Measurements from ENCODE around the gene MCM9. TPM values are rescaled to one million over a fixed set of nuclear protein-coding genes. Genes with fewer than 3 reads are reported as not detected.

The MCM9 gene
- total and polyA plus RNA-seq, 2 of the 13 experiments (the other 11 are each of a cell fraction or from before 2014, with no cell fraction given), result 3.8 to 17.2 TPM

DNA sequence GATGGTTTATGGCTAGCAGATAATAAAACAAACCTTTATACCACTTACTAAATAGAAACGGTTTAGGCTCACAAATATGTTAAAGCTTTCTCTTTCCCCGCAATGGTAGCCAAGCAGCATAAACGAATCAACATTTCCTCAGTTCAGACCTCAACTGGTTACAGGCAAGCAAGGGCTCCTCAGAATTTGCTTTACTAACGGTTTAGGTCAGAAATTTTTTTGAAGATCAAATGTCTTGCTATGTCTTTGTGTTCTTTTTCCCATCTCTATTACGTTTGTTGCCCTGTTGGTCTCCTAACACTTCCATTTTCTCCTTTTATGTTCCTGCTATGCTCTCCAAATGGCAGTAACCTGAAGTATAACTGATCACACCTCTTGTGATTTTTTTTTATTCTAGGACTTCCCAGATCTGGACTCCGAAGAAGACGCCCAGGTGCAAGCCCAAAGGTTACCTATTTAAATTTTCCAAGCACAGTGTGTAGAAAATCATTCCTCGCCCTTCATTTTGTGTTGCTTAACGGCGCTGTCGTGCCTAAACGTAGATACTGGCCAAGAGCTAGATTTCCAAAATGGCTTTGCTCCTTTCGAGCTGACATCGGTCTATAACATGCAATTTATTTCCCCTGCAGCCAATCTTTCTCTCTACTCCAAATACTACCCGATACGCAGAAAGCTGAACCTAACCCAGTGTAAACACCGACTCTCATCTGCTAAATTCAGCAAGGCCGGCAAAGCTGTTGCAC, 41.7 kb downstream of the MCM9 start (continued):
- TF ChIP-seq ZMYM4 (CRISPR knock-in tag; IDR thresholded peaks at IDR 0.05) (no peak), ZNF766 (CRISPR knock-in tag; IDR thresholded peaks at IDR 0.05; ENCODE audit: borderline replicate concordance) (no peak), NAIF1 (CRISPR knock-in tag; IDR thresholded peaks at IDR 0.05; ENCODE audit: borderline replicate concordance) (0 out of 2 replicates have a peak, but pooled peaks have one; percentile 36), ZNF557 (CRISPR knock-in tag; IDR thresholded peaks at IDR 0.05) (no peak), CBX5 (CRISPR knock-in tag; IDR thresholded peaks at IDR 0.05; ENCODE audit: borderline replicate concordance) (no peak), SRSF9 (IDR thresholded peaks at IDR 0.05; ENCODE audit: borderline replicate concordance, insufficient read depth, low read depth, low read length, poor library complexity, severe bottlenecking) (no peak), ZNF484 (CRISPR knock-in tag; IDR thresholded peaks at IDR 0.05; ENCODE audit: borderline replicate concordance, low read depth) (no peak), ZNF274 (CRISPR knock-in tag; IDR thresholded peaks at IDR 0.05) (no peak), IRF2 (CRISPR knock-in tag; IDR thresholded peaks at IDR 0.05) (no peak), KDM5A (IDR thresholded peaks at IDR 0.05; ENCODE audit: borderline replicate concordance, low read length) (0 out of 2 replicates have a peak, but pooled peaks have one; percentile 13), KLF16 (CRISPR knock-in tag; IDR thresholded peaks at IDR 0.05) (peak in 1 of 2 experiments; percentile 10; a peak in 1 of 4 replicates), NONO (IDR thresholded peaks at IDR 0.05) (no peak), NONO (CRISPR knock-in tag; conservative IDR thresholded peaks at IDR 0.05) (peak; percentile 5; the same call in 1 of the 2 replicates), ZNF143 (CRISPR knock-in tag; IDR thresholded peaks at IDR 0.05) (no peak), ZNF550 (CRISPR knock-in tag; IDR thresholded peaks at IDR 0.05; ENCODE audit: borderline replicate concordance) (no peak)
- TF ChIP-seq, protein P1, sequence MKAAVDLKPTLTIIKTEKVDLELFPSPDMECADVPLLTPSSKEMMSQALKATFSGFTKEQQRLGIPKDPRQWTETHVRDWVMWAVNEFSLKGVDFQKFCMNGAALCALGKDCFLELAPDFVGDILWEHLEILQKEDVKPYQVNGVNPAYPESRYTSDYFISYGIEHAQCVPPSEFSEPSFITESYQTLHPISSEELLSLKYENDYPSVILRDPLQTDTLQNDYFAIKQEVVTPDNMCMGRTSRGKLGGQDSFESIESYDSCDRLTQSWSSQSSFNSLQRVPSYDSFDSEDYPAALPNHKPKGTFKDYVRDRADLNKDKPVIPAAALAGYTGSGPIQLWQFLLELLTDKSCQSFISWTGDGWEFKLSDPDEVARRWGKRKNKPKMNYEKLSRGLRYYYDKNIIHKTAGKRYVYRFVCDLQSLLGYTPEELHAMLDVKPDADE (CRISPR knock-in tag; IDR thresholded peaks at IDR 0.05), result no peak
- TF ChIP-seq, protein P2, sequence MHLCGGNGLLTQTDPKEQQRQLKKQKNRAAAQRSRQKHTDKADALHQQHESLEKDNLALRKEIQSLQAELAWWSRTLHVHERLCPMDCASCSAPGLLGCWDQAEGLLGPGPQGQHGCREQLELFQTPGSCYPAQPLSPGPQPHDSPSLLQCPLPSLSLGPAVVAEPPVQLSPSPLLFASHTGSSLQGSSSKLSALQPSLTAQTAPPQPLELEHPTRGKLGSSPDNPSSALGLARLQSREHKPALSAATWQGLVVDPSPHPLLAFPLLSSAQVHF (CRISPR knock-in tag; IDR thresholded peaks at IDR 0.05), result no peak
- TF ChIP-seq, protein P3, sequence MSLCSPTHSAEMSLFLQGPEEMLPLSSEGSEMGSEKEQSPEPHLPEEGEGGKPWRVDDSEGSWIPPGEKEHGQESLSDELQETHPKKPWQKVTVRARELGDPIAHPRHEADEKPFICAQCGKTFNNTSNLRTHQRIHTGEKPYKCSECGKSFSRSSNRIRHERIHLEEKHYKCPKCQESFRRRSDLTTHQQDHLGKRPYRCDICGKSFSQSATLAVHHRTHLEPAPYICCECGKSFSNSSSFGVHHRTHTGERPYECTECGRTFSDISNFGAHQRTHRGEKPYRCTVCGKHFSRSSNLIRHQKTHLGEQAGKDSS (CRISPR knock-in tag; IDR thresholded peaks at IDR 0.05; ENCODE audit: borderline replicate concordance, low read depth), result peak; percentile 8; the same call in 1 of the 2 replicates
- TF ChIP-seq, protein P4, sequence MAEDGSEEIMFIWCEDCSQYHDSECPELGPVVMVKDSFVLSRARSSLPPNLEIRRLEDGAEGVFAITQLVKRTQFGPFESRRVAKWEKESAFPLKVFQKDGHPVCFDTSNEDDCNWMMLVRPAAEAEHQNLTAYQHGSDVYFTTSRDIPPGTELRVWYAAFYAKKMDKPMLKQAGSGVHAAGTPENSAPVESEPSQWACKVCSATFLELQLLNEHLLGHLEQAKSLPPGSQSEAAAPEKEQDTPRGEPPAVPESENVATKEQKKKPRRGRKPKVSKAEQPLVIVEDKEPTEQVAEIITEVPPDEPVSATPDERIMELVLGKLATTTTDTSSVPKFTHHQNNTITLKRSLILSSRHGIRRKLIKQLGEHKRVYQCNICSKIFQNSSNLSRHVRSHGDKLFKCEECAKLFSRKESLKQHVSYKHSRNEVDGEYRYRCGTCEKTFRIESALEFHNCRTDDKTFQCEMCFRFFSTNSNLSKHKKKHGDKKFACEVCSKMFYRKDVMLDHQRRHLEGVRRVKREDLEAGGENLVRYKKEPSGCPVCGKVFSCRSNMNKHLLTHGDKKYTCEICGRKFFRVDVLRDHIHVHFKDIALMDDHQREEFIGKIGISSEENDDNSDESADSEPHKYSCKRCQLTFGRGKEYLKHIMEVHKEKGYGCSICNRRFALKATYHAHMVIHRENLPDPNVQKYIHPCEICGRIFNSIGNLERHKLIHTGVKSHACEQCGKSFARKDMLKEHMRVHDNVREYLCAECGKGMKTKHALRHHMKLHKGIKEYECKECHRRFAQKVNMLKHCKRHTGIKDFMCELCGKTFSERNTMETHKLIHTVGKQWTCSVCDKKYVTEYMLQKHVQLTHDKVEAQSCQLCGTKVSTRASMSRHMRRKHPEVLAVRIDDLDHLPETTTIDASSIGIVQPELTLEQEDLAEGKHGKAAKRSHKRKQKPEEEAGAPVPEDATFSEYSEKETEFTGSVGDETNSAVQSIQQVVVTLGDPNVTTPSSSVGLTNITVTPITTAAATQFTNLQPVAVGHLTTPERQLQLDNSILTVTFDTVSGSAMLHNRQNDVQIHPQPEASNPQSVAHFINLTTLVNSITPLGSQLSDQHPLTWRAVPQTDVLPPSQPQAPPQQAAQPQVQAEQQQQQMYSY (CRISPR knock-in tag; IDR thresholded peaks at IDR 0.05), result no peak
- TF ChIP-seq, protein P5, sequence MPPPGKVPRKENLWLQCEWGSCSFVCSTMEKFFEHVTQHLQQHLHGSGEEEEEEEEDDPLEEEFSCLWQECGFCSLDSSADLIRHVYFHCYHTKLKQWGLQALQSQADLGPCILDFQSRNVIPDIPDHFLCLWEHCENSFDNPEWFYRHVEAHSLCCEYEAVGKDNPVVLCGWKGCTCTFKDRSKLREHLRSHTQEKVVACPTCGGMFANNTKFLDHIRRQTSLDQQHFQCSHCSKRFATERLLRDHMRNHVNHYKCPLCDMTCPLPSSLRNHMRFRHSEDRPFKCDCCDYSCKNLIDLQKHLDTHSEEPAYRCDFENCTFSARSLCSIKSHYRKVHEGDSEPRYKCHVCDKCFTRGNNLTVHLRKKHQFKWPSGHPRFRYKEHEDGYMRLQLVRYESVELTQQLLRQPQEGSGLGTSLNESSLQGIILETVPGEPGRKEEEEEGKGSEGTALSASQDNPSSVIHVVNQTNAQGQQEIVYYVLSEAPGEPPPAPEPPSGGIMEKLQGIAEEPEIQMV (CRISPR knock-in tag; IDR thresholded peaks at IDR 0.05; ENCODE audit: low read depth), result no peak
